GM20000 (cell line): ENCODE results near the gene PTPRB.

Experiments used
- DNase-seq: peaks from one replicate; pipeline ENCODE4 v3.0.0; 2012; ENCODE audit warnings: low spot score
- TF ChIP-seq, protein P1 (sequence below): IDR thresholded peaks from 2 replicates; pipeline ENCODE4 v1.5.1; 2012; ENCODE audit warnings: mild to moderate bottlenecking, control low read depth; ENCODE audit errors: extremely low read depth, missing control alignments

PTPRB gene

GRCh38 chr12:70557583-70558191, 79.5 kb downstream of the PTPRB start:
- TF ChIP-seq, protein P1, sequence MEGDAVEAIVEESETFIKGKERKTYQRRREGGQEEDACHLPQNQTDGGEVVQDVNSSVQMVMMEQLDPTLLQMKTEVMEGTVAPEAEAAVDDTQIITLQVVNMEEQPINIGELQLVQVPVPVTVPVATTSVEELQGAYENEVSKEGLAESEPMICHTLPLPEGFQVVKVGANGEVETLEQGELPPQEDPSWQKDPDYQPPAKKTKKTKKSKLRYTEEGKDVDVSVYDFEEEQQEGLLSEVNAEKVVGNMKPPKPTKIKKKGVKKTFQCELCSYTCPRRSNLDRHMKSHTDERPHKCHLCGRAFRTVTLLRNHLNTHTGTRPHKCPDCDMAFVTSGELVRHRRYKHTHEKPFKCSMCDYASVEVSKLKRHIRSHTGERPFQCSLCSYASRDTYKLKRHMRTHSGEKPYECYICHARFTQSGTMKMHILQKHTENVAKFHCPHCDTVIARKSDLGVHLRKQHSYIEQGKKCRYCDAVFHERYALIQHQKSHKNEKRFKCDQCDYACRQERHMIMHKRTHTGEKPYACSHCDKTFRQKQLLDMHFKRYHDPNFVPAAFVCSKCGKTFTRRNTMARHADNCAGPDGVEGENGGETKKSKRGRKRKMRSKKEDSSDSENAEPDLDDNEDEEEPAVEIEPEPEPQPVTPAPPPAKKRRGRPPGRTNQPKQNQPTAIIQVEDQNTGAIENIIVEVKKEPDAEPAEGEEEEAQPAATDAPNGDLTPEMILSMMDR, result no peak
- no peak for DNase-seq

DNA sequence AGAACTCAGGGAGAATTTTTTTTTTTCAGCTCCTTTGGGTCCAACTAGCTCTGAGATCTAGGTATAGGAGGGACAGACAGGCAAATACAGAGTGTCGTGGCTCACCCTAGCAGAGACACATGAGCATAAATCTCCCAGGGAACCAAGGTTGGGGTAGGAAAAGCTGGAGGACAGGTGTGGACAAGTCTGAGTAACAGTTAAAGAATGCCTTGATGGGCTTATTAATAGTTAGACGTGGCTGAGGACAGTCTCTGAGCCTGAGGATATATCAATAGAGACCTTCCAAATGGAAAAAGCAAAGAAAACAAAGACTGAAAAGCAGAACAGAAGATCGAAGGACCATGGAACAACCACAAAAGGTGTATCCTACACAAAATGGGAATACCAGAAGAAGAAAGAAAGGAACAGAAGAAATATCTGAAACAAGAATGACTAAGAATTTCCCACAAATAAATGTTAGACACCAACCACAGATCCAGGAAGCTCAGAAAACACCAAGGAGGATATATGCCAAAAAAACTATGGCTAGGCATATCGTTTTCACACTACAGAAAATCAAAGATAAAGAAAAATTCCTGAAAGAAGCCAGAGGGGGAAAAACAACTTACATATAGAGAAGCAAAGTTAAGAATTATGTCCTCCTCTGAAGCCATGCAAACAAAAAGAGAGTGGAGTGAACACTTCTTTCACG, 80.9 kb downstream of the PTPRB start:
- no peak for DNase-seq
- TF ChIP-seq, protein P1, result no peak

- no peak for DNase-seq
- TF ChIP-seq, protein P1, result no peak
These were observed 82.1 kb downstream of the PTPRB start for GRCh38 chr12:70555081-70555480.

- TF ChIP-seq, protein P1, result no peak
- no peak for DNase-seq
These were observed 83.8 kb downstream of the PTPRB start for GRCh38 chr12:70553391-70553859.

- DNase-seq, result no peak
- TF ChIP-seq, protein P1, result no peak
These were observed 85.5 kb downstream of the PTPRB start for GRCh38 chr12:70551731-70552130.

DNA sequence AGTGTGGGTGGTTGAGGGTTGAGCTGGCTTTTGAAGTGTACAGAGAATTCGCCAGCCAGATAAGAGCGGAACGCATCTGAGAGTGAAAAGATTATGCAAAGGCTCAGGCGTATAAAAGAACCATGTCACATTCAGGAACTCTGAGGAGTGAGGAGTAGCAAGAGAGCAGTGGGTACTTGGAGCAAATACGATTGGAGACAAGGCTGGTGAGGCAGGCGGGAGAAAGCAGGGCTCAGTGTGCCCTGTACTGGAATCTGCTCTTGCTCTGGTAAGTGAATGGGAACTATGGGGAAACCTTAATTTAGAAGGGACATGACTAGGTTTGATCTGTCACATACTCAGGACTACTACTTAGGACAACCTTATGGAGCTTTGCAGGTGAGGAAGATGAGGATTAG, 87.0 kb downstream of the PTPRB start:
- TF ChIP-seq, protein P1, result no peak
- DNase-seq, result no peak

DNA sequence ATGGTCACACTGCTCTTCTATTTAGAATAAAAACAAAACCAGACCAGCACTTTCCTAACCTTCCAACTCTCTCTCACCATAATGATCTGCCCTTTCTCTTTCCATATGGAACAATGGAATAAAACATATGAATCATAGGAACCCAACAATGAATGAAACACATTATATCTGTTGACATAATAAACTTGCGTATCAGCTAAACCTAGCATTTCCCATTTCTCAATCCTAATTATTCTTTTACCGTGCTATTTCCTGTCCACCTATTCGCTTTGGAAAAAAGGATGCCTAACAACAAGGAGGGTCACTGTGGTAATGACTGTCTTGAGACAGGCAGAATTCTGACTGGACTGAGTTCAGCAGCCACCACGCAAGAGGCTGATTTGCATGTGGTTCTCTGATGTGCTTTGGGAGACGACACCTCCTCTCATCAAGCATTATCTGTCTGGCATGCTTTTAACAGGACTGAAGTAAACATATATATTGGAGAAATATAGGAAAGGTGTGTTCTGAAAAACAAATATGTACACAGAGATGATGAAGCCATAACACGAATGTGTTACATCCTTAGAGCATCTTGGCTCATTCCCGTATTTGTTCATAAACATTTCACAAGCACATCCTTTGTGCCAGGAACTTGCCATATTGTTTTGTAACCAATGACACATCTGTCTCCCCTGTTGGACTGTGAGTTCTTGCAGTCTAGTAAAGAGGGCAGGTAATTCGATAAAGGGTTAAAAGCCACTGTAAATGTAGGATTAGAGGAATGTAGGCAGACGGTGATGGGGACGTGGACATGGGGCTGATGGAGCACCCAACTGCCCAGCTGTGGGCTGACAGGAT, 87.7 kb downstream of the PTPRB start:
- DNase-seq, result no peak
- TF ChIP-seq, protein P1, result no peak
